ENCODE results near the gene FRMD7. TPM values are rescaled to one million over a fixed set of nuclear protein-coding genes. Genes with fewer than 3 reads are reported as not detected.
A peak's percentile ranks its signal among the peaks of the same experiment; 100 is the strongest.

Gene FRMD7
- polyA plus RNA-seq, 4 donors = not detected

DNA sequence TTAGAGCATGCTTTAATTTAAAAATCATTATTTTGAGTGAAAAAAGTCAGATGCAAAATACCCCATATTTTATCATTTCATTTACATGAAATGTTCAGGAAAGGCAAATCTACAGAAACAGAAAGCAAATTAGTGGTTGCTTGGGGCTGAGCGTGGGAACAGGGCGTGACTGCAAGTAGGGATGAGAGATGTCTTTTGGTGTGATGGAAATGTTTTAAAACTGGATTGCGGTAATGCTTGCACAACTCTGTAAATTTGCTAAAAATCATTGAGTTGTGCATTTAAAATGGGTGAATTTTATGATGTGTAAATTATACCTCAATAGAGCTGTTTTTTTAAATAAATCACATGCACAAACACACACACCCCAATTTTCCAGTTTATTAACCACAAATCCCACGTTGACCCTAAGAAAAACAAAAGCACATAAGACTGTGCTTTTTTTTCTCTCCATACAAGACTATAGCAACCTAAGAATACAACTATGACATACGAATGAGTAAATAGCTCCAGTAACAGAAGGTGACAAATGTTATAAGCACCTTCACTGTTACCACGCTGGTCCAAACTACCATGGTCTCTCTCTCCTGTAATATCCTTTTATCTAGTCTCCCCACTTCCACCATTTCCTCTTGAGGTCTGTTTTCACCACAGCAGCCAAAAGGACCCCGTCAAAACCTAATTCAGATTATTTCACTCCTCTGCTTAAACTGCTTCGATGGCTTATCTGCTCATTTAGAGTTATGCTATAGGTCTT is 37.2 kb downstream of the FRMD7 start:
- Histone ChIP-seq H3K4me1 (ENCODE audit: control insufficient read depth in 3 of 3, insufficient read depth in 2 of 3, low read depth in 1 of 3, low read length in 2 of 3) (no peaks in the 10 kb centered on the region), H3K4me3 (ENCODE audit: low read depth in 1 of 3, low read length in 3 of 3) (no peak overlapping the region), H3K9me3 (ENCODE audit: control insufficient read depth in 2 of 2, insufficient read depth in 1 of 2, low read depth in 1 of 2, low read length in 1 of 2) (no peaks in the 10 kb centered on the region), H3K36me3 (ENCODE audit: control insufficient read depth in 3 of 3, insufficient read depth in 2 of 3, low read depth in 1 of 3, low read length in 3 of 3) (no peaks in the 10 kb centered on the region), H3K27me3 (ENCODE audit: control insufficient read depth in 3 of 3, insufficient read depth in 3 of 3, low read length in 3 of 3) (peaks cover 0 to 5% (median 0%) of the 10 kb centered on the region in 3 donors), H3K27ac (ENCODE audit: low read depth in 1 of 3, low read length in 2 of 3) (no peak overlapping the region)
- DNase-seq = no peak
- WGBS, 3 donors = 53 to 62% (median 61%) methylated on average over 8 of the region's 8 CpGs
- FAIRE-seq = no peak

- Histone ChIP-seq H3K4me1 (ENCODE audit: control insufficient read depth in 3 of 3, insufficient read depth in 2 of 3, low read depth in 1 of 3, low read length in 2 of 3) (no peaks in the 10 kb centered on the region), H3K27me3 (ENCODE audit: control insufficient read depth in 3 of 3, insufficient read depth in 3 of 3, low read length in 3 of 3) (peaks cover 0 to 5% (median 0%) of the 10 kb centered on the region in 3 donors), H3K4me3 (ENCODE audit: low read depth in 1 of 3, low read length in 3 of 3) (no peak overlapping the region), H3K36me3 (ENCODE audit: control insufficient read depth in 3 of 3, insufficient read depth in 2 of 3, low read depth in 1 of 3, low read length in 3 of 3) (no peaks in the 10 kb centered on the region), H3K27ac (ENCODE audit: low read depth in 1 of 3, low read length in 2 of 3) (no peak overlapping the region), H3K9me3 (ENCODE audit: control insufficient read depth in 2 of 2, insufficient read depth in 1 of 2, low read depth in 1 of 2, low read length in 1 of 2) (no peaks in the 10 kb centered on the region)
- FAIRE-seq = no peak
- DNase-seq = no peak
These were observed 39.0 kb downstream of the FRMD7 start for GRCh38 chrX:132088864-132089263.

DNA sequence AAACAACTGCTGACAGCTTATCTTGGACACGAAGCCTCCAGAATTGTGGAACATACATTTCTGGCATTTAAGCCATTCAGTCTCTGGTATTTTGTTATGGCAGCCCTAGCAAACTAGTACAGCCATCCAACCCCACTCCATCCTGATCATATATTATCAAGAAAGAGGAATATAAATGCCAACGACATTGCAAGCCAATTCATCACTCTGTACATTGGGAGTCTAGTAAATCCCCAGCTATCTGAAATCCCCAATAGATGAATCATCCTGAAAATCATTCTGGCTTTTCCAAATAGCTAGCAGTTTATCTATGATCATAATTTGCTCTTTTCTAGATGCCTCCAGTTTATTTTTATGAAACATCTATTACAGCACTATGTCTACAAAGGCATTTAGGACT is 41.1 kb downstream of the FRMD7 start:
- H3K4me1 ChIP-seq (ENCODE audit: control insufficient read depth in 3 of 3, insufficient read depth in 2 of 3, low read depth in 1 of 3, low read length in 2 of 3) = no peaks in the 10 kb centered on the region
- no peaks in the 10 kb centered on the region for H3K9me3 ChIP-seq (ENCODE audit: control insufficient read depth in 2 of 2, insufficient read depth in 1 of 2, low read depth in 1 of 2, low read length in 1 of 2)
- DNase-seq (no peak), FAIRE-seq (no peak)
- no peaks in the 10 kb centered on the region for H3K27me3 ChIP-seq (ENCODE audit: control insufficient read depth in 3 of 3, insufficient read depth in 3 of 3, low read length in 3 of 3)
- no peak overlapping the region for H3K4me3 ChIP-seq (ENCODE audit: low read depth in 1 of 3, low read length in 3 of 3)
- H3K36me3 ChIP-seq (ENCODE audit: control insufficient read depth in 3 of 3, insufficient read depth in 2 of 3, low read depth in 1 of 3, low read length in 3 of 3) = no peaks in the 10 kb centered on the region
- WGBS, 3 donors = 41 to 68% (median 51%) methylated on average over 2 of the region's 2 CpGs
- no peak overlapping the region for H3K27ac ChIP-seq (ENCODE audit: low read depth in 1 of 3, low read length in 2 of 3)

DNA sequence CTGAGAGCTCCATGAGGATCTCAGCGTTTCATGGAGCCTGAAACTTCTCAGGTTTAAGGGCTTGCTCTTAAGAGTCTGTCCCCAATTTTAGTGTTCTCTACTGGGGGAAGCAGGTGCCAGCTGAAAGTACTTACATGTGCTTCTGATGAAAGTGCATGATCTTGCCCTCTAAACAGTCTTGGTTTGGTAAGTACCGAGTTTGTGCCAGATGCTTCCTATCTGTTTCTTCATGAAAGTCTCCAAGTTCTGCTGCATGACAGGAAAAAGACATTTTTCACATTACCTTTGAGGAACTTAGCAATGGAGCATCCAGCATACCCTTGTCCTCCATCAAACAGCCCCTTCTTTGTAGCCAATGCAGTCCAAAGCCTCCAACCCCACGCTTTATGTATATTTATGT is 42.0 kb downstream of the FRMD7 start:
- H3K4me1 ChIP-seq (ENCODE audit: control insufficient read depth in 3 of 3, insufficient read depth in 2 of 3, low read depth in 1 of 3, low read length in 2 of 3) = no peaks in the 10 kb centered on the region
- DNase-seq (no peak), FAIRE-seq (no peak)
- no peaks in the 10 kb centered on the region for H3K27me3 ChIP-seq (ENCODE audit: control insufficient read depth in 3 of 3, insufficient read depth in 3 of 3, low read length in 3 of 3)
- H3K27ac ChIP-seq (ENCODE audit: low read depth in 1 of 3, low read length in 2 of 3) = no peak overlapping the region
- H3K9me3 ChIP-seq (ENCODE audit: control insufficient read depth in 2 of 2, insufficient read depth in 1 of 2, low read depth in 1 of 2, low read length in 1 of 2) = no peaks in the 10 kb centered on the region
- WGBS, 3 donors = 23 to 31% (median 24%) methylated on average over 3 of the region's 3 CpGs
- no peak overlapping the region for H3K4me3 ChIP-seq (ENCODE audit: low read depth in 1 of 3, low read length in 3 of 3)
- H3K36me3 ChIP-seq (ENCODE audit: control insufficient read depth in 3 of 3, insufficient read depth in 2 of 3, low read depth in 1 of 3, low read length in 3 of 3) = no peaks in the 10 kb centered on the region

DNA sequence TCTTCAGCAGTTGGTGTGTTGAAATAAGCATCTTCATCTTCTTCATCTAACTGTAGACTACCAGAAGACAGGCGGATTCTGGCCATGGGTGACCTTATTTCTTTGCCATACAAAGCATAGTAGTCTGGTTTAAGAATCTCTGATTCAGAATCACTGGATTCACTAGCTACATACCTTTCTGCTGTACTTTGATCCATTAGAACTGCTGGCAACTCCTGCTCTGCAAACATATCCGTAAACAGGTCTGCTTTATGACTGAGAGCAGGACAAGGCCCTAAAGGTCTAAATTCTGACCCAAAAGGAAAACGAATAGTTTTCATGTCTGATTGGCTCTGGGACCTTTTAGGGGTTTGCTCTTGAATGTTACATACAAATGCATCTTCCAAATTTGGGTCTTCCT is 49.9 kb downstream of the FRMD7 start:
- no peaks in the 10 kb centered on the region for H3K9me3 ChIP-seq (ENCODE audit: control insufficient read depth in 2 of 2, insufficient read depth in 1 of 2, low read depth in 1 of 2, low read length in 1 of 2)
- no peak overlapping the region for H3K4me3 ChIP-seq (ENCODE audit: low read depth in 1 of 3, low read length in 3 of 3)
- no peak overlapping the region for H3K27ac ChIP-seq (ENCODE audit: low read depth in 1 of 3, low read length in 2 of 3)
- no peaks in the 10 kb centered on the region for H3K36me3 ChIP-seq (ENCODE audit: control insufficient read depth in 3 of 3, insufficient read depth in 2 of 3, low read depth in 1 of 3, low read length in 3 of 3)
- H3K27me3 ChIP-seq (ENCODE audit: control insufficient read depth in 3 of 3, insufficient read depth in 3 of 3, low read length in 3 of 3) = no peaks in the 10 kb centered on the region
- no peaks in the 10 kb centered on the region for H3K4me1 ChIP-seq (ENCODE audit: control insufficient read depth in 3 of 3, insufficient read depth in 2 of 3, low read depth in 1 of 3, low read length in 2 of 3)
- FAIRE-seq (no peak), DNase-seq (peak; percentile 5 to 6)
- 43 to 76% (median 48%) methylated on average over 3 of the region's 3 CpGs for WGBS, 3 donors

DNA sequence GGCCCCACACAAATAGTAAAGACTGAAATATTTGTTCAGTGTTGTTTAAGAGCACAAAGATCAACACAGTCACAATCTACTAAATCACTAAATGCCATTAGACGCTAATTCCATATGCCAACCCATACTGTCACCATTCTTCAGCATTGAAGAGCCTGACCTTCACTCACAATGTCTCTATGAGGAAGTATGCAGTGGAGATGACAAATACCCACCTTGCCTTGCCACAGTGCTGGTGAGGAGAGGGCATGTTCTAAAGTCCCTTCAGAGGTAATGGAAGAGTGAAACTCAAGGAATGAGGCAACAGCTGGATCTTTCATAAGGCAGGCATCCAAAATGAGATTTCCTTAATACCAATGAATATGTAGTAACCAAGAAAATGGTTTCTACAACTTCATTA is 50.4 kb downstream of the FRMD7 start:
- no peaks in the 10 kb centered on the region for H3K36me3 ChIP-seq (ENCODE audit: control insufficient read depth in 3 of 3, insufficient read depth in 2 of 3, low read depth in 1 of 3, low read length in 3 of 3)
- no peak overlapping the region for H3K4me3 ChIP-seq (ENCODE audit: low read depth in 1 of 3, low read length in 3 of 3)
- 70 to 97% (median 79%) methylated on average over 1 of the region's 1 CpG for WGBS, 3 donors
- H3K27ac ChIP-seq (ENCODE audit: low read depth in 1 of 3, low read length in 2 of 3) = no peak overlapping the region
- no peak for FAIRE-seq
- no peaks in the 10 kb centered on the region for H3K4me1 ChIP-seq (ENCODE audit: control insufficient read depth in 3 of 3, insufficient read depth in 2 of 3, low read depth in 1 of 3, low read length in 2 of 3)
- H3K9me3 ChIP-seq (ENCODE audit: control insufficient read depth in 2 of 2, insufficient read depth in 1 of 2, low read depth in 1 of 2, low read length in 1 of 2) = no peaks in the 10 kb centered on the region
- DNase-seq = peak; percentile 2 to 4
- no peaks in the 10 kb centered on the region for H3K27me3 ChIP-seq (ENCODE audit: control insufficient read depth in 3 of 3, insufficient read depth in 3 of 3, low read length in 3 of 3)

GRCh38 chrX:132071254-132071653 is 56.6 kb downstream of the FRMD7 start:
- DNase-seq (peak in 1 of 2 donors; percentile 1), FAIRE-seq (no peak)

GRCh38 chrX:132068405-132068804 is 59.4 kb downstream of the FRMD7 start:
- WGBS, 3 donors = 67 to 83% (median 71%) methylated on average over 1 of the region's 1 CpG
- FAIRE-seq (no peak), DNase-seq (no peak)
- Histone ChIP-seq H3K4me3 (ENCODE audit: low read depth in 1 of 3, low read length in 3 of 3) (no peak overlapping the region), H3K9me3 (ENCODE audit: control insufficient read depth in 2 of 2, insufficient read depth in 1 of 2, low read depth in 1 of 2, low read length in 1 of 2) (no peaks in the 10 kb centered on the region), H3K27ac (ENCODE audit: low read depth in 1 of 3, low read length in 2 of 3) (no peak overlapping the region), H3K4me1 (ENCODE audit: control insufficient read depth in 3 of 3, insufficient read depth in 2 of 3, low read depth in 1 of 3, low read length in 2 of 3) (no peaks in the 10 kb centered on the region), H3K36me3 (ENCODE audit: control insufficient read depth in 3 of 3, insufficient read depth in 2 of 3, low read depth in 1 of 3, low read length in 3 of 3) (no peaks in the 10 kb centered on the region), H3K27me3 (ENCODE audit: control insufficient read depth in 3 of 3, insufficient read depth in 3 of 3, low read length in 3 of 3) (no peaks in the 10 kb centered on the region)

More at GRCh38 chrX:132071254-132071653, 56.6 kb downstream of the FRMD7 start:
- Histone ChIP-seq H3K27me3 (ENCODE audit: control insufficient read depth in 3 of 3, insufficient read depth in 3 of 3, low read length in 3 of 3) (no peaks in the 10 kb centered on the region), H3K9me3 (ENCODE audit: control insufficient read depth in 2 of 2, insufficient read depth in 1 of 2, low read depth in 1 of 2, low read length in 1 of 2) (no peaks in the 10 kb centered on the region), H3K27ac (ENCODE audit: low read depth in 1 of 3, low read length in 2 of 3) (no peak overlapping the region), H3K4me3 (ENCODE audit: low read depth in 1 of 3, low read length in 3 of 3) (no peak overlapping the region), H3K4me1 (ENCODE audit: control insufficient read depth in 3 of 3, insufficient read depth in 2 of 3, low read depth in 1 of 3, low read length in 2 of 3) (no peaks in the 10 kb centered on the region), H3K36me3 (ENCODE audit: control insufficient read depth in 3 of 3, insufficient read depth in 2 of 3, low read depth in 1 of 3, low read length in 3 of 3) (no peaks in the 10 kb centered on the region)

DNA sequence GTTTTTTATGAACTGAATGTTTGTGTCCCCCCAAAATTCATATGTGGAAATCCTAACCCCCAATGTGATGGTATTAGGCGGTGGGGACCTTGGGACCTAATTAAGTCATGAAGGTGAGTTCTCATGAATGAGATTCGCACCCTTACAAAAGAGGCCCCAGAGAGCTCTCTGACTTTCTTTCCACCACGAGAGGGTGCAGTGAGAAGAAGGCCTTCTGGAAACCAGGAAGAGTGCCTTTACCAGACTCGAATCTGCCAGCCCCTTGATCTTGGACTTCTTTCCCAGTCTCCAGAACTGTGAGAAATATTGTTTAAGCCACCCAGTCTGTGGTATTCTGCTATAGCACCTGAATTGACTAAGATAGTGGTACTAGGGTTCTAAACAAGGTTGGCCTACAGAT is 64.0 kb downstream of the FRMD7 start:
- no peaks in the 10 kb centered on the region for H3K27me3 ChIP-seq (ENCODE audit: control insufficient read depth in 3 of 3, insufficient read depth in 3 of 3, low read length in 3 of 3)
- WGBS, 3 donors = 53 to 92% (median 90%) methylated on average over 4 of the region's 4 CpGs
- FAIRE-seq = no peak
- no peak for DNase-seq
- no peaks in the 10 kb centered on the region for H3K9me3 ChIP-seq (ENCODE audit: control insufficient read depth in 2 of 2, insufficient read depth in 1 of 2, low read depth in 1 of 2, low read length in 1 of 2)
- no peak overlapping the region for H3K27ac ChIP-seq (ENCODE audit: low read depth in 1 of 3, low read length in 2 of 3)
- no peaks in the 10 kb centered on the region for H3K36me3 ChIP-seq (ENCODE audit: control insufficient read depth in 3 of 3, insufficient read depth in 2 of 3, low read depth in 1 of 3, low read length in 3 of 3)
- H3K4me3 ChIP-seq (ENCODE audit: low read depth in 1 of 3, low read length in 3 of 3) = no peak overlapping the region
- no peaks in the 10 kb centered on the region for H3K4me1 ChIP-seq (ENCODE audit: control insufficient read depth in 3 of 3, insufficient read depth in 2 of 3, low read depth in 1 of 3, low read length in 2 of 3)
